Adrenal gland (tissue), 5 donors: ENCODE data around the gene ERP29.

ENCODE experiments used
- CTCF ChIP-seq, 6 experiments: fragments of 450-650 bp in 4 of 6; fragments of 200-600 bp in 2 of 6; sonication (generic) in 1 of 6; IDR thresholded peaks; 1 replicate in 5 of 6; 2 replicates in 1 of 6; pipeline versions ENCODE4 v1.5.1 to v1.8.0; 2016 to 2021; ENCODE audit warnings: antibody characterized with exemption in 6 of 6, mild to moderate bottlenecking in 2 of 6, moderate library complexity in 1 of 6
- POLR2A ChIP-seq, 2 donors: fragments of 450-650 bp; IDR thresholded peaks; one replicate each; pipeline ENCODE4 v1.6.1; 2017; ENCODE audit warnings: antibody characterized with exemption in 2 of 2, mild to moderate bottlenecking in 2 of 2, moderate library complexity in 1 of 2
- donor health status: DM: no; HTN: no; CAD: no.

- TF ChIP-seq CTCF (IDR thresholded peaks at IDR 0.05), result no peak
- TF ChIP-seq POLR2A (IDR thresholded peaks at IDR 0.05), result no peak
These were observed 10.7 kb downstream of the ERP29 start for GRCh38 chr12:112023759-112024396.
